Hematopoietic multipotent progenitor cell treated with erythropoietin and hydrocortisone succinate and interleukin-3 and kit ligand, for 15 days (in vitro differentiated cells): ENCODE results near the gene ARHGAP23.

ENCODE experiments used
- DNase-seq: peaks from one replicate; pipeline ENCODE4 v3.0.0-alpha.2; 2015; ENCODE audit warnings: low spot score

Gene ARHGAP23, protein sequence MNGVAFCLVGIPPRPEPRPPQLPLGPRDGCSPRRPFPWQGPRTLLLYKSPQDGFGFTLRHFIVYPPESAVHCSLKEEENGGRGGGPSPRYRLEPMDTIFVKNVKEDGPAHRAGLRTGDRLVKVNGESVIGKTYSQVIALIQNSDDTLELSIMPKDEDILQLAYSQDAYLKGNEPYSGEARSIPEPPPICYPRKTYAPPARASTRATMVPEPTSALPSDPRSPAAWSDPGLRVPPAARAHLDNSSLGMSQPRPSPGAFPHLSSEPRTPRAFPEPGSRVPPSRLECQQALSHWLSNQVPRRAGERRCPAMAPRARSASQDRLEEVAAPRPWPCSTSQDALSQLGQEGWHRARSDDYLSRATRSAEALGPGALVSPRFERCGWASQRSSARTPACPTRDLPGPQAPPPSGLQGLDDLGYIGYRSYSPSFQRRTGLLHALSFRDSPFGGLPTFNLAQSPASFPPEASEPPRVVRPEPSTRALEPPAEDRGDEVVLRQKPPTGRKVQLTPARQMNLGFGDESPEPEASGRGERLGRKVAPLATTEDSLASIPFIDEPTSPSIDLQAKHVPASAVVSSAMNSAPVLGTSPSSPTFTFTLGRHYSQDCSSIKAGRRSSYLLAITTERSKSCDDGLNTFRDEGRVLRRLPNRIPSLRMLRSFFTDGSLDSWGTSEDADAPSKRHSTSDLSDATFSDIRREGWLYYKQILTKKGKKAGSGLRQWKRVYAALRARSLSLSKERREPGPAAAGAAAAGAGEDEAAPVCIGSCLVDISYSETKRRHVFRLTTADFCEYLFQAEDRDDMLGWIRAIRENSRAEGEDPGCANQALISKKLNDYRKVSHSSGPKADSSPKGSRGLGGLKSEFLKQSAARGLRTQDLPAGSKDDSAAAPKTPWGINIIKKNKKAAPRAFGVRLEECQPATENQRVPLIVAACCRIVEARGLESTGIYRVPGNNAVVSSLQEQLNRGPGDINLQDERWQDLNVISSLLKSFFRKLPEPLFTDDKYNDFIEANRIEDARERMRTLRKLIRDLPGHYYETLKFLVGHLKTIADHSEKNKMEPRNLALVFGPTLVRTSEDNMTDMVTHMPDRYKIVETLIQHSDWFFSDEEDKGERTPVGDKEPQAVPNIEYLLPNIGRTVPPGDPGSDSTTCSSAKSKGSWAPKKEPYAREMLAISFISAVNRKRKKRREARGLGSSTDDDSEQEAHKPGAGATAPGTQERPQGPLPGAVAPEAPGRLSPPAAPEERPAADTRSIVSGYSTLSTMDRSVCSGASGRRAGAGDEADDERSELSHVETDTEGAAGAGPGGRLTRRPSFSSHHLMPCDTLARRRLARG (N-terminal part only)

DNA sequence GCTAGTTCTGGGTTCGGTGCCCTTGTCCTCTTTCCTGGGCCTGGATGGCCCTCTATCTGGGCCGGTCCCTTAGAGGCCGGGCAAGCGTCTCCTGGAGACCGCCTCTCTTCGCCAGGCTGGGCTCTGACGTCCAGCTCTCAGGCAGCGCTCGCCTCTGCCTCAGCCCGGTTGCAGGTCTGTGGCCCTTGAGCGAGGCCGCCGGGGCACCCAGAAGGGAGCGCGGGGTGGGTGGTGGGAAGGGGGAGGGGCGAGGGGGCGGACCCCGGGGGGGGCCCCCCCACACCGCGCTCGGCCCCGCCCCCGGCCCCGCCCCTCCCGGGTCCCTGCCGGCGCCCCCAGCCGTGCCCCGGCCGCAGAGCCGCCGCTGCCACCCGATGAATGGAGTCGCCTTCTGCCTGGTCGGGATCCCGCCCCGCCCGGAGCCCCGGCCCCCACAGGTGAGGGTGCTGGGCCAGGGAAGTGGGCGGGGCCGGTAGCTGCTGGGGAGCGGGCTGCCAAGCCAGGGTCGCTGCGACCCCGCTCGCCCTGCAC lies at the start of gene ARHGAP23:
TSS of gene ARHGAP23 (plus strand) at position 353 of the 531 bp plus-strand sequence. CDS start at position 375, 22 bp downstream.
- DNase-seq, result no peak

DNA sequence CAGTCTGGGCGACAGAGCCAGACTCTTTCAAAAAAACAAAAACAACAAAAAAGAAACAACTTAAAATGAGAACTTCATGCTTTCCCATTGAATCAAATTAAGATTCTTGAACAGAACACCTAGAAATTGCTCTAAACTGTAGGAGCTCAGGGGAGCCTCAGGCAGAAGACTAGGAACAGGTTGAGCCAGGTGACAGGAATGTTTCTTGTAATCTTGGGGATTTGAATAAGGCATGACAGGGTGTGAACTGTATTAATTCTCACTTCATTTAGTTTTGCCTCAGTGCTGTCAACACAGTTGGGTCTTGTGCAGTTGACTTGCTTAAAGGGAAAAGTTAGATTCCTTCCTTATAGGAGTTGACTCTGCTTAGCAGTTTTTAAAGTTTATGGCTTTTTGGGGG lies 48.8 kb upstream of the ARHGAP23 start:
- DNase-seq, result no peak

DNA sequence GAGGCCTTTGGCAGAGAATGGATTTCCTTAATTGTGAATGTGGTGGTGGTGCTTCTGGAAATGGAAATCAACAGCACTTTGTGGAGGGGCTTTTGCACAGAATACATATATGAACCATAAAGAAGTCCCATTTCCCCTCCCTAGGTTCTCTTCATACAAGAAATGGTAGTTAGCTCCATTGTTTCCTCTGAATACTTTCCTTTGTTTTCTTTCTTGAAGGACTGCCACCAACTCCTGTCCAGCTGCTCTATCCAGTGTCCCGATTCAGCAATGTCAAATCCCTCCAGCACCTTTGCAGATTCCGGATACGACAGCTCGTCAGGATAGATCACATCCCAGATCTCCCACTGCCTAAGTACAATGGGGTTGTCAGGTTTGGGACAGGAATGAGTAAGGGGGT lies 33.2 kb upstream of the ARHGAP23 start:
- DNase-seq, result no peak

DNA sequence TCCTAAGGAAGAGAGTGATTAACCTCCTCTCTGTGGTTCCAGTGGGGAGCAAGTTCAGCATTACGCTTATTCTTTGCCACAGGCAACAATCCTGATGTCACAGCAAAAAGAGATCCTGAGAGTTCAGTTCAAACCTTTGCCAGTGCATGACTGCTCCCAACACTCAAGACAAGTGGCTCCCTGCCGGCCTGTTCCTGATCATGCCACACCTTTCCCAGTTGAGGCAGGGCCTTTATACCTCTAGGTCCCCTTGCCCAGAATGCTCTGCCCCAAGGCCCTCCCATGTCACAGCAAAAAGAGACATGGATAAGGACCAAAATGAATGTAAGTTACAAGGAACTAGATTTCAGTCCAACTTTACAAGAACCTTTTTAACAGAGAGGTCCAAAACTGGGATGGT lies 31.0 kb upstream of the ARHGAP23 start:
- DNase-seq, result no peak

DNA sequence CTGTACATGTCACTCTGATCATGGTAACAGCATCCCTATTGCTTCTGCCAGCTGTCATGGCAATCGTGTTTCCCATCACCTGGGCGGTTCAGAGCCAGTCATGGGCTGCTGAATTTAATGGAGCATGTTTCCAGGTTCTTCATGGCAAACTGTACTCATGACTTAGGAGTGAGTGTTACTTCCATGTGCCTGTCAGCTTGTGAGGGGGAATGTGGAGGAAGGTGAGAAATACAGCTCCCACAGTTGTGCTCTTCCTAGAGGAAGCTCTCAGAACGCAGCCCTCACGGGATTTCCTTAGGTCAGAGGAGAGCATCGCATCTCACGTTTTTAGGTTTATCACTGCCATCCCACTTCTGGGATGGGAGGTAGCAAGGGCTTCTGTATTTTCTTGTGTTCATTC lies 28.0 kb upstream of the ARHGAP23 start:
- DNase-seq, result no peak

DNA sequence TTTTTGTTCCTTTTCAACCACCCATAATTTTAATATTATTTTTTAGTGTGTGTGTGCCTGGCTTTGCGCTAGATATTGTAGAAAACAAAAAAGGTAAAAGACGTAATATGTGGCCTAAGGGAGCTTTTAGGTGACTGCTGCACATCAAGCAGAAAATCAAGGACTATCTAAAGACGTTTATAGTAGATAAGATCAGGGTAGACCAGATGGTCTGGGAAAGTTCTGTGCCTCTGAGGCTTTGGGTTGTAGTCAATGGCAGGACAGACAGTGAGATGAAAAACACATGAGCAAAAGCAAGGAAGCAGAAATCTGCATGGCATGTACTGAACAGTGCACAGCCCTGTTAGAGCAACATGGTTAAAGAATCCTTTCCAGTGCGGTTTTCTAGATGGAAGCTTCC lies 26.8 kb upstream of the ARHGAP23 start:
- DNase-seq, result no peak

DNA sequence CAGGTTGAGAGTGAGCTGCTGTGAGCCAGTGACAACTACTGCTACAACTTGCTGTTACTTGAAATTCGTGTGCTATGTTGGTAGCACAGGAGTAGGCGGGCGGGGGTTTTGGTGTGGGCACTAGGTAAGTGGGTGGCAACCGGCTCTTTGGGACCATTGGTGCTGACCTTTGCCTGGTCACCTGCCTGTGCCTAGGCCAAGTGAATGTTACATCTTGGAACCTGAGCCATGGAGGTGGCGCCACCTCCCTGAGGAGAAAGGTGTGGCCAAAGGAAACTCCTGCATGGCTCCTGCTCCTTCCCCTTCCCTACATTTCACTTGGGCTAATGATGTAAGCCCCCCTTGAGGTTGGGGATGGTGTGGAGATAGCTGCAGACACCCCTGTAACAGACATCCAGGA lies 25.4 kb upstream of the ARHGAP23 start:
- DNase-seq, result no peak

DNA sequence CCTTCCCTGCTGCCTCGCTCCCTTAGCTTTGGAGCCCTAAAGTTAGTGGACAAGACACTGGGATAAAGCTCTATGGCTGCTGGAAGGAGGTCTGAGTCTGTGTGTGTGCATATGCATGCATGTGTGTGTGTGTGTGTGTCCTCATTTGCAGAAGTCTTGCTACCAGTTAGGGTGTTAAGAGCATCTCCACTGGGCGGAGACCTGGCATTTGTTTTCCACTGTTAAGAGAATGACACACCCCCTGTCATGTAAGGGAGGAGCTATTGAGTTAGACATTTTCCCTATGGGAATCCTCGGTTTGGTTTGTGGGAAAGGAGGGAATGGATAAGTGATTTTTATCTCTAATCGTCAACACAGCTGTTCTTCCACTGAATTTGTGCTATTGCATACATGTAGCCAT lies 24.8 kb upstream of the ARHGAP23 start:
- no peak for DNase-seq

DNA sequence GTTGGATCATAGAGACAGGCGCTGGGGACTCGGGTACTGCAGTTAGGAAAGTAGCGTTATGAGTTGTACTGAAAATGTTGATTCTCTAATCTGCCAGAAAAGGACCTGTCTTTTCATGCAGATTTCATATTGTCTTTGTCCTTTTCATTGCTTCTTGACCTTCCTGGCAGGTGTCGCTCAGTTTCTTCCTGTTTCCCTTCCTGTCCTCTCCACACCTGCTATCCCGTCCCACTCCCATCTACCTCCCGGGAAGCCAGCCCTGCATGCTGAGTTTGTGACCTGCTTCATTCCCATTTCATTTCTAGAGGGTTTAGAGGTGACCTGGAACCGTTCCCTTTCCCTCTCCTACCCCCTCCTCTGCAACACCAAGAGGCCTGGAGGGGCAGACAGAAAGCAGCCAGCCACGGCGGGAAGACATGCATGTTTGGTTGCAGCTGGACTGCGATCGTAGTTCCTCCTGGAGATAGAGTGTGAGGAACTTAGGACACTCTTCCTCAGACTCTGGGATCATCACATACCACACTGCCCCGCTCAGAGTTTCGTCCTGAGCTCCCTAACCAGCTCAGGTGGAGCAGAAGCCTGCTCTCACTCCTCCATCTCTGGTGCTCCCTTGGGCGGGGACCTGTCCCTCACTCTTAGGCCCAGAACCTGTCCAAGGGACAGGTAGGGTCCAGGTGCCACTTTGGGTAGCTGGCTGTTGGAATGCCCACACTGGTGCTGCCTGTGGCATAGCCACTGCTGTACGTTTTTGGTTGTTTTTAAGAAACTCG lies 23.9 kb upstream of the ARHGAP23 start:
- no peak for DNase-seq

DNA sequence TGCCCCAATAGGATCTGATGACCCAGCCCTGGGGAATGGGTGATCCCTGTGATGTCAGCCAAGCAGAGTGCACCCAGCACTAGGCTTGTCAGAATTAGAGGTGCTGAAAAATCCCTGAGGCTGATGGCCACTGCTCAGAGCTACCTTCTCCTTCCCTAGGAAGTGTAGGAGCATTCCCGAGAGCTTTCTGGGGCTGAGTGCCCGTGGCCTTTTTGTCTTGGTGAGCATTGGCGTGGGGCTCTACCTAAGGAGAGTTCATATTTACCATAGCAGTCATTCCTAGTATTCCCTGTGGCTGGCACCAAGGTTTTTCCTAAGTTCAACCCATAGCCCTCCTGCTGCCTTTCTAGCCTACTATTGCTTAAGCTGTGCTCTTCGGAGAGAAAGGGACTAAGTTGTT lies 22.6 kb upstream of the ARHGAP23 start:
- no peak for DNase-seq

DNA sequence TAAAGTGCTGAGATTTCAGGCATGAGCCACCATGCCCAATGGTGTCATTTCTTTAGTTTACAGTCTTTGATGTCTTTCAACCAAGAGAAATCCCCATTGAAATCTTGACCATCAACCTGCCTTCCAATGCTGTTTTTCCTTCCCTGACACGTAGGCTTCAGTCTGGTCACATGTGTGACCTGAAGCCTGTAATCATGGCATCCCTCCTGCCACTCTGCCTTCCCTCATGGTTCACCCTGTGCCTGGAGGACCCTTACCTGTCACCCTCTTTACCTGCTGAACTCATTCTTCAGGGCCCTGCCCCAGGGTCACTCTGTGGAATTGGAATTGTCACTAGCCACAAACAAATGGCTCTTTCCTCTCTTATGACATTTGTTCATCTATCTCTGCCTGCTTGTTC lies 18.1 kb upstream of the ARHGAP23 start:
- DNase-seq, result no peak

DNA sequence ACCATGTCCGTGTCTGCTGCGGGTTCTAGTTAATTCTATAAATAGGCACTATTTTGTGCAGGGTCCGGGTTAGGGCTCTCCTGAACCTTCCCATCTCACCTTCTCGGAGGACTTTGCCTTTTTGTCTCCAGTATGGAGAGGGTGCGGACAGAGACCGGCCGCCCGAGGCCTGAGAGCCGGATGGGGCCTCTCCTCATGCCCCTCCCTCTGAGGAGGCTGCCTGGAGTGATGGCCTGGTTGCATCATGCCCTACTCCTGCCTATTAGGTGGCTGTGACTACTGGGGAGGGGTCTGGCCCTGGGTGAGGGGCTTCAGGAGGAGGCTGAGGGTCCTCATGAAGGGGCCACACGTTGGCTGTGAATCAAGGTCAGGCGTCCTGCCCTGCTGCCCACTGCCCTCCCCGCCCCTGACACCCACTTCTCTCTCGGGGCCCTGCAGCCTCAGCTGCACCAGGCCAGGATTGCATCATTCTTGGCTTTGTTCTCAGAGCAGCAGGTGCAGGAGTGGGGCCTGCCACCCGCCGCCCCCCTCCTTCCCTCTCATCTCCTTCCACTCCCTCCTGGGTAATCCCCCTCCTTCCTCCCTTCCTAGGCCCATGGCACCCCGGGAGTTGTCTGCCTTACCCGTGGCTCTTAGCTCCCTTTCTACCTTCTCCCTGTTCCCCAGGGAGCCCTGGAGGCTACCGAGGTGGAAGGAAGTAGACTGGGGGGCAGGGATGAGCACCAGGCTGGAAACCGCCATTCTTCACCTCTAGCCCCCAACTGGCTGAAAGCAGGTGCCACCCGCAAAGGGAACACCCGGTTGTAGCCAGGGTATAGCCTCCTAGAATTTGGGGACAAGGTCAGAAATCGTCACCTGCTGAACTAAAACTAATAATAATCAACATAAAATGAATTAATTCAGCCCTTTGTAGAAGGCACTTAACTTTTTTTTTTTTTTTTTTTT lies 12.7 kb upstream of the ARHGAP23 start:
- DNase-seq, result no peak

DNA sequence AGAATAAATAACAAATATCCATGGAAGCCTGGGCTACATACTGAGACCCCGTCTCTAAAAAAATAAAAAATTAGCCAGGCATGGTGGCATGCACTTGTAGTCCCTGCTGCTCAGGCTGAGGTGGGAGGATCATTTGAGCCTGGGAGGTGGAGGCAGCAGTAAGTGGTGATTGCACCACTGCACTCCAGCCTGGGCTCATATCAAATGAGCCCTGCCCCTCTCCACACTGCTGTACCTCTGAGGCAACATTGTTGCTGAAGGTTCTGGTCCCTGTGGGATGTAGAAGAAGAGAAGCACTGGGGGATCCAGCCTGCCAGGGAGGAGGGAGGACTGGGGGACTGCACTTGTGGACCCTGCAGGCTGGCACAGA lies 11.4 kb upstream of the ARHGAP23 start:
- DNase-seq, result no peak

DNA sequence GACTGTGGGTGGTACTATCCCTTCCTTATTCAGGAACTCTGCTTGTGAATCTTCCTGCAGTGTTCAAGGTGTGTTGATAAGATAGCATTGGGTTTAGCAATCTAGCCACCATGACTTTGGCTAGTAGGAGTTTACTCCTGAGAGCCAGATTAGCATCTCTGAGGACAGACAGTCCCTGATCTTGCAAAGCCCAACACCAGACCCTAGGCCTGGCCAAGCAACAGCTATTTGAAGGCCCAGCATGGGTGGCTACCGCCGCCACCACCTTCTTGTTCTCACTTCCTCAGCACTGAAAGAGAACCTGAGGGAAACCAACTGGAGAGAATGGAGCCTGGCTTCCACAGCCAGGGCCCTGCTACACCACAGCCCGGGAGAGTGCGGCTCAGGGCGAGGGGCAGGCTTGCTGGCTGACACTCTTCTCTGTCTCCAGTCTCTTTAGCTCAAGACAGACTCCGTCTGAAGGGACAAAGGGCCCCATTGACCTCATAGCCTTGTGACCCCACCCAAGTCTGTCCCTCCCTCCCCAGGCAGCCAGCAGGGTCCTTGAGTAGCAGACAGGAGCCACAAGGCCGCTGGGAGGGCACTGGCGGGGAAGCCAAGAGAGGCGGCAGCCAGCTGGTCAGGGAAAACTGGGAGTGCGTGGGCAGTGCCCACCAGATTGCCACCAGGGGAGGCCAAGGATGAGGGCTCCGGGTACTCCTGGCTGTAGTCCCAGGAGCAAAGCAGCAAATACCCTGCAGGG lies 10.9 kb upstream of the ARHGAP23 start:
- no peak for DNase-seq

DNA sequence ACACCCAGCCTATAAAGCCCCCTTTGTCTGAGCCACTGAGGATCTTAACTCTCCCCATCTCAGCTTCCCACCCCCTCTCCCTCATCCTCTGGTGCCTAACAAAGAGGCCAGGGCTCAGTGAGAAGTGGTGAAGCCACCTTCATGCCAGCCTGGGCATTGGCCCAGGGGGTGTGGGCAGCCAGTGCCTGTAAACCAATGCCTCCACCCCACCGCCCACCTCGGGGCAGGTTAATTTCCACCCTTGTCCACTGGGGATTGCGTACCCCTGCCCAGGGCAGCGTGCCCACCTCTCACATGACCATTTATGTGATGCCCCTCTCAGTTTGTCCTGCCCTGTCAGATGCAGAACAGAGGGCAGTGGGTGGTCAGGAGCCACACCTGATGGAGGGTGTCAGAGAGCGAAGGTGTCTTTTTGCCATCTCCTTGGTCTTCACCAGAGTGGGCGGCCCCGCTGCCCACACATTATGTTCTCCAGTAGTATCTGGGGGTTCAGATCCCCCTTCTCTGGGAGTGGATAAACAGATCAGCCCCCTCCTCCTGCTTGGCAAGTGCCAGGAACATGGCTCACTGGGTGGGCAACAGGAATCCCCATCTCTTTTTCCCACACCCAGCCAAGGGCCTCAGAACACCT lies 10.1 kb upstream of the ARHGAP23 start:
- no peak for DNase-seq

DNA sequence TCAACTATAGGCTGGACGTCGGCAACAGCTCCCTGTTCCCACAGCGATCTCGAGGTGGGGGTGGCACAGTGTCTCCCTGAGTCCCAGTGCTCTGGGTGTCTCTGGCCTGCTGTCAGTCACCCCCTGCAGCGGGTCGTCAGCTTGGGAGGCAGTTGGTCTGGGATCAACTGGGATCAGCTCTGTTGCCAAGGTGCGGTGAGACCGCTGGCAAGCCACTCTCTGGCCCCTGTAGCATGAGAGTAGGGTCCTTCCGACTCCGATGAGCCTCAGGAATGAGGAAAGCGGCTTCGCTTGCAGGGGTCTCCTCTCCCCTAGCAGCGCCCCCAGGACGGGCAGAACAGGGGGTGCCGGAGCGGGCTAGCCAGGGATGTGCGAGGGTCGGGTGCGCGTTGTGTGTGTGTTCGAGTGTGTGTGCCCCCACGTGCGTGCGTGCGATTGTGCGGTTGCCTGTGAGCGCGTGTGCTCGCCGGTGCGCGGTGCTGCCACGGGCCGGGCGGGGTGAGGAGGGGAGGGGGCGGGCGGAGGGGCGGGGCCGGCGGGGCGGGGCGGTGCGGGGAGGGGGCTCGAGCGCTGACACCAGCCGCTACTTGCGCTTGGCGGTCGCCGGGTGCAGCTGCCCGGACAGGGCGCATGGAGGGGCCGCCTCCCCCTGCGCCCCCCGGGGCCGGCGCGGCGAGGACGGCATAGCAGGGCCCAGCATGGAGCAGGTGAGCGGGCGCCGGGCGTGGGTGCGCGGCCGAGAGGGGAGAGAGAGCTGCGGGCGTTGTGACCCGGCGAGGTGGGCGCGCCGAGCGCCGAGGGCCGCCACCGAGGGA lies 9.4 kb upstream of the ARHGAP23 start:
- no peak for DNase-seq

DNA sequence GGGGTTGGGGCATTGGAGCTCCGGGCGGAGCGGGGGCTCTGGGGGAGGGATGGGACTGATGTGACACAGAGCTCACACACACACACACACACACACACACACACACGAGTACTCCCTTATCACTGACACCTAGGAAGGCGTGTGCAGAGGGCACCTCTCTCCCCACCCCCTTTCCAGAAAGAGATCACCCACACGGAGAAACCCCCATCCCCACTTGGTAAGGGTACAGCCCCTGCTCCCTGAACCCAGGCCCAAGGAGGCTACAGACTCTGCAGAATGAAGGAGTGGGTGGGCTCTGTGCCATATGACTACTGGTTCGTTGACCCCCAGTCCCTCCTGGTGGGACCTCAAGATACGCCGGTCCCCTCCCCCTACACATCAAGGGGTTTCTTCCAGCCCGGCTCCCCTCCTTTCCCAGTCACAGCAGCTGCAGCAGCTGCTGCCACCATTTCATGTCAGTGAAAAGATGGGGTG lies 8.7 kb upstream of the ARHGAP23 start:
- no peak for DNase-seq

DNA sequence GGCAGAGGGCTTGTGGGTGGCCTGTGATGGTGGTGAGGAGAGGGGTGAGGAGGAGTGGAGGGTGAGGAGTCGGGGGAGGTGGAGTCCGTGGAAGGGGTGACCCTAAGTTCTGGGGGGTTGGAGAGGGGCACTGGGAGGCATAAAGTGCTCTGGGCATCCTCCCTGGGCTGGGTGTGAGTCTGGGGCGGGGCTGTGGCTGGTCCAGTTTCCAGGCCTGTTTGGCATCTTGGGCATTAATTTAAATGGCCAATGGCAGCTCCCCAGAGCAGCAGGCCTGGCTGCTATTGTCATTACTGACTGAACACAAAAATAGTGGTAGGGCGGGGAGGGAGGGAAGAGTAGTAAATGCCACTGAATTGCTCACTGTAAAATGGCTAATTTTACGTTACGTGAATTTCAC lies 7.7 kb upstream of the ARHGAP23 start:
- no peak for DNase-seq
